Hematopoietic multipotent progenitor cell (in vitro differentiated cells): ENCODE measurements around the gene BRF1. TPM values are rescaled to one million over a fixed set of nuclear protein-coding genes. Genes with fewer than 3 reads are reported as not detected.
"Not testable (repeated sequence)": the region's sequence is repeated elsewhere in the genome, so short reads cannot be mapped to it uniquely, and the experiment has no call there.

Experiments used
- DNase-seq, 3 donors: peaks; one replicate each; pipeline ENCODE4 v3.0.0-alpha.2; 2011 to 2015; ENCODE audit warnings: low read depth in 2 of 3, low spot score in 2 of 3
- total RNA-seq: library from RNA; depleted of rRNA; stranded (reverse); fragments of >200 nt; gene quantifications from one replicate; pipeline ENCODE4 v1.2.3, GENCODE V29; 2012

BRF1 gene
- total RNA-seq, 1 donor, result 125 TPM

DNA sequence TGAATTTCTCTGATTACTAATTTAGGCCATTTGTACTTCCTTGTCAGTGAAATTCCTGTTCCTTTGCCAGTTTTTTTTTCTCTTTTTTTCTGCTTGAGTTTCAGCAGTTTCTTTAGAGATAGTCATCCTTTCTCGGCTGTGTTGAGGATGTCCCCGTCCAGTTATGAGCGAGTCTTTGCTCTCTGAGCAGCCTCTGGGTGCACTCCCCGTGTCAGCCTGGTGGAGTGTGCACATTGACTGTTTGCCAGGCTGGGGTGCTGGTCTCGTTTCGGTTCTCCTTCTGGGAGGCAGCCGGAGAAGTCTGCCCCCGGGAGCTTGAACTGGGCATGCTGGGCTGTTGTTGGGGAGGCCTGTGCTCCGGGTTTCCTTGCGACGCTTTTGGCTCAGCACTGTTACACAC lies 16.7 kb upstream of the BRF1 start:
- no peak for DNase-seq

- DNase-seq, result no peak
Measured at GRCh38 chr14:105316968-105317510, 16.2 kb upstream of the BRF1 start.

DNA sequence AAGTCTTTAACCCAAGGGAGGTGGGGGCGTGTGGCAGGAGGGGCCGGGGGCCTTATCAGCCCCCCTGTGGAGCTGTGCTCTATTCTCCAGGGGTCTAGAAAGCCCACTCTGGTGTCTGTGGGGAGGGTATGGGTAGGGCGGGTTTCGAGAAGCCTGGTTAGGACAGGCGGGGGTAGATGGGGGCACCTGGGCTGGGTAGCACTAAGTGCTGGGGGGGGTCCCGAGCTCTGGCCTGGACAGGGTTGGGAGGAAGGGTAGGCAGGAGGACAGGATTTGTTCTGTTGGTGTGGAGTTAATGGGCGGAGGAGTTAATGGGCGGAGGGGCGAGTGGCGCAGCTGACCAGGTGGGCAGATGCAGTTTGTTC lies 15.8 kb upstream of the BRF1 start:
- no peak for DNase-seq

- peak in 2 of 3 donors; percentile 43 to 58 for DNase-seq
Measured at GRCh38 chr14:105315941-105316576, 15.3 kb upstream of the BRF1 start.

GRCh38 chr14:105315211-105315721 lies 14.5 kb upstream of the BRF1 start:
- peak; percentile 37 to 51 (median 44) for DNase-seq

GRCh38 chr14:105314287-105315200 lies 13.7 kb upstream of the BRF1 start, which contains the start of gene PACS2:
Gene PACS2 (plus strand): TSS chr14:105314748. CDS start chr14:105314919, 171 bp downstream.
- DNase-seq, result peak; percentile 82 to 88 (median 86)

- peak in 2 of 3 donors; percentile 65 to 94 for DNase-seq
Measured at GRCh38 chr14:105313381-105314286, 12.8 kb upstream of the BRF1 start.

GRCh38 chr14:105312973-105313372 lies 12.2 kb upstream of the BRF1 start:
- DNase-seq, result no peak

DNA sequence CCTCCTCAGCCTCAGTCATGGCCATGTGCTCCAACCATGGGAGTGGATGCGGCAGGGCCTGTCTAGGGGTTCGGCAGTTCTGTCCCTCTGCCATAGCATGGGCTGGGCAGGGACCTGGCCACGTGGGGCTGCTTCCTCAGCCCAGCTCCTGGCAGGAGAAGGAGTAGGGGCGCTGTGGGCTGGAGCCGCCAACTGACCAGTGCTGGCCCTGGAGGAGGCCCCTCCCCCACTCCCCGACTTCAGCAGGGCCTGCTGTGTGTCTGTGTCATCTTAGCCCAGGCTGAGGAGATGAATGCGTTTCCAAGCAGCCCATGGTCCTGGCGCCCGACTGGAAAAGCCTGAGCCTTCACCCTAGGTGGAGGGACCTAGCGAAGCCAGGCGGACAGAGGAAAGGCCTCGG lies 11.0 kb upstream of the BRF1 start:
- DNase-seq, result no peak

GRCh38 chr14:105309371-105309770 lies 8.6 kb upstream of the BRF1 start:
- no peak for DNase-seq

- DNase-seq, result no peak
Measured at GRCh38 chr14:105307052-105307727, 6.4 kb upstream of the BRF1 start.

DNA sequence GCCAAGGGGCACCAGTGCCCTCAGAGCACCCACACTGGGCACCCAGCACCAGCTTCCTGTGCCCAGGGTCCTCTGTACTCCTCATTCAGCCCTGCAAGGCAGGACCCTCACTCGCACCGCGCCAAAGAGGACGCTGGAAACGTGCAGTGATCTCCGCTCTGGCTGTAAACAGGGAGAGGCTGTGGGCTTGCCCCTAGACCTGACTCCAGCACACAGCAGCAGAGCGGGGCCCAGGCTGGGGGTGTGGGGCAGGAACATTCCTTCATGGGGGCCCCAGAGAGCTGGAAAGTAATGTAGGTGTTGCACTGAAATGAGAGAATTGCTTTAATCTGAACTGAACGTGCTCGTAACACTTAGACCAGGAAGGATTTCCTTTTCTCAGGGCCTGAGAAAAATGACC lies 5.0 kb upstream of the BRF1 start:
- DNase-seq, result no peak

- DNase-seq, result no peak
Measured at GRCh38 chr14:105305345-105305744, 4.5 kb upstream of the BRF1 start.

DNA sequence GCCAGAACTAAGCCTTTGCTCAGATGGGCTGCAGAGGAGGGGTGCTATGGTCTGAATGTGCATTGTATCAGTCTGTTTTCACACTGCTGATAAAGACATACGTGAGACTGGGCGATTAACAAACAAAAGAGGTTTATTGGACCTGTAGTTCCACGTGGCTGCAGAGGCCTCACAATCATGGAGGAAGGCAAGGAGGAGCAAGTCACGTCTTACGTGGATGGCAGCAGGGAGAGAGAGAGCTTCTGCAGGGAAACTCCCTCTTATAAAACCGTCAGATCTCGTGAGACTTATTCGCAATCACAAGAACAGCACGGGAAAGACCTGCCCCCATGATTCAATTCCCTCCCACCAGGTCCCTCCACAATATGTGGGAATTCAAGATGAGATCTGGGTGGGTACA lies 3.8 kb upstream of the BRF1 start:
- DNase-seq, result no peak

GRCh38 chr14:105303949-105304348 lies 3.1 kb upstream of the BRF1 start:
- no peak for DNase-seq

DNA sequence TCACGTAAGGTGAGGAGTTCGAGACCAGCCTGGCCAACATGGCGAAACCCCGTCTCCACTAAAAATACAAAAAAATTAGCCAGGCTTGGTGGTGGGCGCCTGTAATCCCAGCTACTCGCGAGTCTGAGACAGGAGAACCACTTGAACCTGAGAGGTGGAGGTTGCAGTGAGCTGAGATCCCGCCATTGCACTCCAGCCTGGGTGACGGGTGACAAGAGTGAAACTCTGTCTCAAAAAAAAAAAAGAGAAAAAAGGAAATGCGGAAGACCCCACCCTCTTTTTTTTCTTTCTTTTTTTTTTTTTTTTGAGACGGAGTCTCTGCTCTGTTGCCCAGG lies 1.1 kb upstream of the BRF1 start:
- DNase-seq, result not testable (repeated sequence)

DNA sequence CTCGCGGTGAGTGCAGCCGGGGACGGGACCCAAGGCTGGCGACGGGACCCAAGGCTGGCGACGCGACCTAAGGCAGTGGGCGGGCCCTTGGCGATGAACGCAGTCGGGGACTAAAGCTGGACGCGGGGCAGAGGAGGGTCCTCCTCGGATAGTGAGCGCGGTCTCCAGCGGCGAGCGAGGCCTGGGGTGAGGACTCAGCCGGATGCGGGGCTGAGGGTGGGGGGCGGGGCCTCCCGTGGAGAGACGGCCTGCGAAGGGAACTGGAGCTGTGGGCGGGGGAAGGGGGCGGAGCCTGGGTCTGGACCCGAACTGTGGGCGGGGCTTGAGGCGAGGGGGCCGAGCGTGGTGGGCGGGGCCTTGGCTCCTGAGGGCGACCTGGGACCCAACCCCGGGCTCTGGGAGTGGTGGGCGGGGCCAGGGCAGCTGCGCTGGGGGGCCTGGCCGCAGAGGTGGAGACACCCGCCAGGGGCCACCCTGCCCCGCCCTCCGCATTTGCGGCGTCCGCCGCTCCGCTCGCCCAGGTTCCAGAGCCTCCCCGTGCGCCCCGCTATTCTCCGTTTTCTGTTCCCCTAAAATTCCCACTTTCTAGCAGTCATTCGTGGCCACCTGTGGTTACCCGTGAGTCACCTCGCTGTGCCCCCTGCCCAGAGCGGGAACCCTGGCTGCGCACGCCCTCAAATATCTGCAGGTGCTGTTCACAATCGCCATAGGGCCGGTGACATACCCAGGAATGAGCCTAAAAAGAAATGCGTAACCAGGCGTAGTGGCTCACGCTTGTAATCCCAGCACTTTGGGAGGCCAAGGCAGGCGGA lies 508 bp upstream of the BRF1 start:
- peak; percentile 96 to 97 (median 97) for DNase-seq

DNA sequence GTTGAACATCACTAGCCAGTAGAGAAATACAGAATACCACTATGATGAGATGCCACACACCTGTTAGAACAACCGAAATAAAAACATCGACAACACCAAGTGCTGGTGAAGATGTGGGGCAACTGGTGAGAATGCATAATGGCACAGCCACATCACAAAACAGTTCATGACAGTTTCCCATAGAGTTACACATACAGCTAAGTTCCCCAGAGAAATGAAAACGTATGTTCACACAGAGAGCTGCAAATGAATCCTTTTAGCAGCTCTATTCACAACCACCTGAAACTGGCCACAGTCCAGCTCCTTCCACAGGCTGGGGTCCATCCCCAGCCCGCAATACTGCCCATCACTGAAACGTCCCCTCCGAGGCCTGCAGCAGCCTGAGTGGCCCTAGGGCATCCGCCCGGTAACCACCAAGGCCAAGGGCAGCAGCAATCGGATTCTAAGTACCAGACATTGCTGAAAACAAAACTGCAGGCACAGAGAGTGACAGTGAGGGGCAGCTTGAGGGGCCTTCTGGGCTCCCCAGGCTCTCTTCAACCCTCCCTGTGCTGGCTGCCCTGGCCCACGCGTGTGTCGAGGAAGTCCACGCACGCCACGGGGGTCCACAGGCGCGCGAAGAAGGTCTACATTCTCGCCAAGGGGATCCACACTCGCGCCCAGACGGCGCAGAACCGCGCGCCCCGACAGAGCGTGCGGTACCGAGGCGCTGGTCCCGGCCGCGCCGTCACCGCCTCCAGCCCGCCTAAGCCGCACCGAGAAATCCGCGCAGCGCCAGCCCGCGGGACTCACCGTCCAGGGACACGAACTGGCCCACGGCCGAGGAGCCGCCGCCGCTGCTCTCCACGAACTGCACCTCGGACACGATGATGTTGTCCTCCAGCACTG lies 903 bp downstream of the BRF1 start:
- no peak for DNase-seq
